Psoas muscle (tissue), 8 donors: ENCODE results near the gene MORC3. TPM values are rescaled to one million over a fixed set of nuclear protein-coding genes. Genes with fewer than 3 reads are reported as not detected.
"Not testable (repeated sequence)": the region's sequence is repeated elsewhere in the genome, so short reads cannot be mapped to it uniquely, and the experiment has no call there.

Source experiments
- ATAC-seq, 4 donors: fragments of 200-7000 bp; cut with Tn5 transposase; one replicate each; pipeline ENCODE4 v1.9.1; 2020; ENCODE audit warnings: moderate library complexity in 3 of 4, mild to moderate bottlenecking in 2 of 4
- DNase-seq, 2 donors: peaks; one replicate each; pipeline ENCODE4 v3.0.0-alpha.2; 2020
- H3K27ac ChIP-seq: fragments of 200-600 bp; one replicate; pipeline ENCODE4 v1.8.0; 2022
- H3K27me3 ChIP-seq, 3 donors: fragments of 200-600 bp in 1 of 3; one replicate each; pipeline versions ENCODE4 v1.6.1 to v1.8.0; 2013 to 2022; ENCODE audit warnings: low read length in 2 of 3, mild to moderate bottlenecking in 2 of 3, moderate library complexity in 1 of 3; ENCODE audit not compliant: insufficient read depth in 3 of 3
- H3K36me3 ChIP-seq, 2 donors: fragments of 200-600 bp in 1 of 2; one replicate each; pipeline versions ENCODE4 v1.6.1 to v1.8.0; 2013 to 2022; ENCODE audit warnings: low read depth in 1 of 2, mild to moderate bottlenecking in 1 of 2, moderate library complexity in 1 of 2; ENCODE audit not compliant: insufficient read depth in 1 of 2
- H3K4me1 ChIP-seq: fragments of 200-600 bp; one replicate; pipeline ENCODE4 v1.8.0; 2022
- H3K4me3 ChIP-seq: fragments of 200-600 bp; one replicate; pipeline ENCODE4 v1.8.0; 2022; ENCODE audit warnings: mild to moderate bottlenecking
- H3K9me3 ChIP-seq: fragments of 200-600 bp; one replicate; pipeline ENCODE4 v1.8.0; 2022
- WGBS, 3 donors: extraction: QIAGEN DNeasy Blood & Tissue Kit; methylation state at CpG; one replicate each; pipeline versions ENCODE4 v1.1.6 to v1.1.7; 2013; 5-methylcytosine and 5-hydroxymethylcytosine counted together
- intact Hi-C, 2 donors: fragments of 100-400 bp; cut with DNase I; formaldehyde crosslinking; loops; one replicate each; pipeline versions ENCODE4 v1.11.0 to v1.14.2; 2022
- polyA plus RNA-seq, 3 donors: library from polyadenylated mRNA; stranded (reverse); fragments of 200-250 nt; gene quantifications; one replicate each; pipeline ENCODE4 v1.2.3, GENCODE V29; 2013
- total RNA-seq, 4 donors: library from RNA; stranded (reverse); fragmentation: NEBNext Ultra II Directional in 2 of 4; extraction: Animal tissue kit (Norgen Biotek cat#: 25700) in 2 of 4; gene quantifications; one replicate each; pipeline versions ENCODE4 v1.2.1 to v1.2.4, GENCODE V29; 2021 to 2023
- TF ChIP-seq, protein P1 (sequence below): fragments of 200-600 bp; IDR thresholded peaks from one replicate; pipeline ENCODE4 v1.8.0; 2022; ENCODE audit warnings: antibody characterized with exemption
- donor health status: healthy with polysubstance abuse.
- donor health status: DM: no; HTN: no; CAD: no; lungs with moderate emphysema.
- donor health status: Bipolar disorder and iron deficiency.
- donor health status: healthy.
- donor health status: DM: yes; HTN: yes; CAD: no.
- donor health status: DM: no; HTN: no; CAD: no.
- donor health status: DM: no; HTN: no; CAD: no.
- donor health status: DM: yes; HTN: yes; CAD: no.

The MORC3 gene
- total and polyA plus RNA-seq, 7 donors, result 12.4 to 33.5 (median 24.7) TPM

GRCh38 chr21:36381841-36382589 is 62.0 kb downstream of the MORC3 start:
- Histone ChIP-seq H3K4me3 (no peak overlapping the region), H3K27ac (peak overlapping the region; percentile 80), H3K27me3 (no peaks in the 10 kb centered on the region), H3K36me3 (peaks cover 0 to 10% of the 10 kb centered on the region in 2 donors), H3K9me3 (no peaks in the 10 kb centered on the region), H3K4me1 (peaks cover 35% of the 10 kb centered on the region)
- DNase-seq (no peak), ATAC-seq (no peak)
- 78 to 91% (median 86%) methylated on average over 9 of the region's 9 CpGs for WGBS, 3 donors
- TF ChIP-seq, protein P1, sequence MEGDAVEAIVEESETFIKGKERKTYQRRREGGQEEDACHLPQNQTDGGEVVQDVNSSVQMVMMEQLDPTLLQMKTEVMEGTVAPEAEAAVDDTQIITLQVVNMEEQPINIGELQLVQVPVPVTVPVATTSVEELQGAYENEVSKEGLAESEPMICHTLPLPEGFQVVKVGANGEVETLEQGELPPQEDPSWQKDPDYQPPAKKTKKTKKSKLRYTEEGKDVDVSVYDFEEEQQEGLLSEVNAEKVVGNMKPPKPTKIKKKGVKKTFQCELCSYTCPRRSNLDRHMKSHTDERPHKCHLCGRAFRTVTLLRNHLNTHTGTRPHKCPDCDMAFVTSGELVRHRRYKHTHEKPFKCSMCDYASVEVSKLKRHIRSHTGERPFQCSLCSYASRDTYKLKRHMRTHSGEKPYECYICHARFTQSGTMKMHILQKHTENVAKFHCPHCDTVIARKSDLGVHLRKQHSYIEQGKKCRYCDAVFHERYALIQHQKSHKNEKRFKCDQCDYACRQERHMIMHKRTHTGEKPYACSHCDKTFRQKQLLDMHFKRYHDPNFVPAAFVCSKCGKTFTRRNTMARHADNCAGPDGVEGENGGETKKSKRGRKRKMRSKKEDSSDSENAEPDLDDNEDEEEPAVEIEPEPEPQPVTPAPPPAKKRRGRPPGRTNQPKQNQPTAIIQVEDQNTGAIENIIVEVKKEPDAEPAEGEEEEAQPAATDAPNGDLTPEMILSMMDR, result no peak
- intact Hi-C loops, result loop anchor here in 1 of 2 donors (5.0 kb wide), 1 partner anchor 60 kb away; the partner anchor contains the start of gene MORC3

DNA sequence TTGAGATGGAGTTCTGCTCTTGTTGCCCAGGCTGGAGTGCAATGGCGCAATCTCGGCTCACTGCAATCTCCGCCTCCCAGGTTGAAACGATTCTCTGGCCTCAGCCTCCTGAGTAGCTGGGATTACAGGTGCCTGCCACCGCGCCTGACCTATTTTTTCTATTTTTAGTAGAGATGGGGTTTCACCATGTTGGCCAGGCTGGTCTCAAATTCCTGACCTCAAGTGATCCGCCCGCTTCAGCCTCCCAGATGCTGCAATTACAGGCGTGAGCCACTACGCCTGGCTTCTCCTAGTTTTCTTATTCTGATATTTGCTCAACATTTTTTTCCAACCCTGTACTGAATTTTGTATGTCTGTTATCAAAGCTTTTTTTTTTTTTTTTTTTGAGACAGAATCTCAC is 62.7 kb downstream of the MORC3 start:
- TF ChIP-seq, protein P1, result peak; percentile 23
- 19 to 48% (median 32%) methylated on average over 10 of the region's 10 CpGs for WGBS, 3 donors
- DNase-seq (peak; percentile 51 to 82), ATAC-seq (peak; percentile 44 to 62 (median 52))
- not testable (repeated sequence) for H3K9me3 ChIP-seq, H3K36me3 ChIP-seq, H3K4me3 ChIP-seq, H3K27me3 ChIP-seq
- Histone ChIP-seq H3K27ac (peak overlapping the region; percentile 80), H3K4me1 (peaks cover 34% of the 10 kb centered on the region)
- intact Hi-C loops, result loop anchor here in 1 of 2 donors (5.0 kb wide), 1 partner anchor 60 kb away; the partner anchor contains the start of gene MORC3

DNA sequence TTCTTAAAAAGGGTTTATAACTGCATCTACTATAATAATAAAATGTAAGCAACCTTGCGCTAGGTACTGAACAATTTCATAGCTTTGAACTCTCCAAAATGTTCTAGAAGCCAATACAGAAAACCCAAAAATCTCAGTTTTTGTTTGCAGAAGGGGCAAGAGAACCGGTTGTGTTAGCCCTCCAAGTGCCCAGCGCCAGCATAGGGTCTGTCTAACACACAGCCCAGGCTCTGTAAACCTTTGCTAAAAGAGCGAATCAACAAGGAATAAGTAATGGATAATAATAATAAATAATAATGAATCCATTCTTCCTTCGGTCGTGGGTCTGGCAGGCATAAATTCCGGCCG is 64.9 kb downstream of the MORC3 start:
- peak; percentile 0 to 6 (median 4) for ATAC-seq
- peak overlapping the region; percentile 80 for H3K27ac ChIP-seq
- WGBS, 3 donors, result 30 to 38% (median 34%) methylated on average over 8 of the region's 8 CpGs

DNA sequence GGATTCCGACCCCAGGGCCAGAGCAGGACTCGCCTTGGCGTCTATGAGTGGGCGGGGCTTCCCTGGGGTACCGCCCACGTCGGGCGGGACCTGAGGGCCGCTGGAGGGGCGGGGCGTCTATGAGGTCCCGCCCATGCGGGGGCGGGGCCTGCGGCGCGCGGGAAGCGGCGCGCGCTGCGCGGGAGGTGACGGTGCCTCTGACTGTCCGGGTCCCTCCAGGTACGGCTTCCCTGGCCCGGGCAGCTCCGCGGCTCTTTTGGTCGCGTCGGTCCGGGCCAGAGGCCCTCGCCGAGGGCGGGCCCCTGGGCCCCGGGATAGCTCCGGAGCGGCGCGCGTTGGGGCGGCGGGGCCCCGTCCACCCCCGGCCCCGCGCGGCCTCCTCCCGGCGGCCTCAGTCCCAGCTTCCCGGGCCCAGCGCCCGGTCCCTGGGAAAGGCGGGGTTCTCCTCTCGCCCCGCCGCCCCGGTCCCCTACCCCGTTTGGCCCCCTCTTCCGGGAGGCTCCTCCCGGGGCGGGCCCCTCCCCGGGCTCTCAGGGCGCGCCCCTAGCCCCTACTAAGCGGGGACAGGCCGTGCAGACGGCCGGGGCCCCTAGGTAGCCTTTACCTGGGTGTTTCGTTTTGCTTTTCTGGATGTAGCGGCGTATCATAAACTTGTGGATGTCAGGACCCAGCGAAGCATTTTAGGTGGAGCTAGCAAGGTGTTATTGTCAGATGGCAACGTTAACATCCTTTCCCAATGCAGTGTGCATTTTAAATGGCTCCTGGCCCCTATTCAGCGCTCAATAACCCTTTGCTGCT is 65.4 kb downstream of the MORC3 start, which contains the start of gene CHAF1B:
Gene CHAF1B (plus strand): TSS at position 160 of the 798 bp plus-strand sequence. CDS start 745 bp downstream, outside the sequence.
- Histone ChIP-seq H3K4me3 (peak within 1 kb of the TSS; percentile 79), H3K27me3 (no peaks in the 10 kb centered on the region), H3K9me3 (no peaks in the 10 kb centered on the region), H3K36me3 (no peaks in the 10 kb centered on the region), H3K27ac (peak within 1 kb of the TSS; percentile 80), H3K4me1 (peaks cover 22% of the 10 kb centered on the region)
- 4 to 7% (median 4%) methylated on average over 44 to 77 of the region's 77 CpGs for WGBS, 3 donors
- TF ChIP-seq, protein P1, result no peak
- peak; percentile 87 to 91 (median 90) for ATAC-seq
- intact Hi-C loops, result no loop called here
- DNase-seq, result peak; percentile 83 to 91

More for the DNA sequence above, 64.9 kb downstream of the MORC3 start:
- H3K9me3 ChIP-seq, result no peaks in the 10 kb centered on the region
- H3K4me1 ChIP-seq, result peaks cover 27% of the 10 kb centered on the region
- H3K4me3 ChIP-seq, result peak overlapping the region; percentile 79
- TF ChIP-seq, protein P1, result no peak
- no peaks in the 10 kb centered on the region for H3K27me3 ChIP-seq
- intact Hi-C loops, result loop anchor here in 1 of 2 donors (5.0 kb wide), 1 partner anchor 63 kb away; the partner anchor contains the start of gene MORC3
- H3K36me3 ChIP-seq, result no peaks in the 10 kb centered on the region
- DNase-seq, result no peak
